B cell (primary cell): Measurements from ENCODE around the gene APOBEC4. TPM values are rescaled to one million over a fixed set of nuclear protein-coding genes. Genes with fewer than 3 reads are reported as not detected.

ENCODE experiments used
- ATAC-seq: fragments of 200-7000 bp; cut with Tn5 transposase; one replicate; pipeline ENCODE4 v1.10.0; 2021; ENCODE audit warnings: low read depth, mild to moderate bottlenecking, moderate number of reproducible peaks, moderate library complexity
- CTCF ChIA-PET: fragments of 350-600 bp; sonication (Branson Sonifier 250); formaldehyde crosslinking; loops from one replicate; lab custom pipeline; 2021; ENCODE audit warnings: antibody characterized with exemption, inconsistent platforms; lab: Charles Lee
- POLR2A ChIA-PET: fragments of 350-600 bp; sonication (Branson Sonifier 250); formaldehyde crosslinking; loops from one replicate; lab custom pipeline; 2021; ENCODE audit warnings: antibody characterized with exemption; lab: Charles Lee
- DNase-seq: peaks from one replicate; pipeline ENCODE4 v3.0.0; 2013
- H2AFZ ChIP-seq: 2 replicates; pipeline ENCODE4 v1.6.1; 2012; ENCODE audit warnings: mild to moderate bottlenecking, low read depth, low read length; ENCODE audit not compliant: insufficient read depth, poor library complexity, severe bottlenecking
- H3K27ac ChIP-seq, 2 donors: 1 replicate in 1 of 2; 2 replicates in 1 of 2; pipeline ENCODE4 v1.5.1; 2012 to 2013; ENCODE audit warnings: low read length in 2 of 2, mild to moderate bottlenecking in 2 of 2, moderate library complexity in 1 of 2
- H3K27me3 ChIP-seq, 4 experiments: fragments of 200-600 bp in 1 of 4; sonication (generic) in 1 of 4; replicated peaks in 1 of 4; 1 replicate in 2 of 4; 2 replicates in 2 of 4; pipeline versions ENCODE4 v1.6.1 to v1.7.0; 2013 to 2016; ENCODE audit warnings: low read length in 3 of 4, mild to moderate bottlenecking in 2 of 4, mixed read lengths in 1 of 4, moderate library complexity in 1 of 4; ENCODE audit not compliant: insufficient read depth in 4 of 4, control insufficient read depth in 3 of 4; ENCODE audit errors: control extremely low read depth in 1 of 4
- H3K36me3 ChIP-seq, 2 experiments: replicated peaks in 1 of 2; 1 replicate in 1 of 2; 2 replicates in 1 of 2; pipeline versions ENCODE4 v1.6.1 to v1.7.1; 2013; ENCODE audit warnings: low read length in 1 of 2; ENCODE audit not compliant: insufficient read depth in 2 of 2, control insufficient read depth in 1 of 2; ENCODE audit errors: control extremely low read depth in 1 of 2, extremely low read depth in 1 of 2
- H3K4me1 ChIP-seq, 2 donors: fragments of 200-600 bp in 1 of 2; sonication (generic) in 1 of 2; 1 replicate in 1 of 2; 2 replicates in 1 of 2; pipeline versions ENCODE4 v1.5.1 to v1.6.1; 2013 to 2017; ENCODE audit warnings: low read length in 2 of 2; ENCODE audit not compliant: control insufficient read depth in 2 of 2, insufficient read depth in 2 of 2
- H3K4me2 ChIP-seq: replicated peaks from 2 replicates; pipeline ENCODE3; 2012; ENCODE audit warnings: mild to moderate bottlenecking, low read depth, low read length; ENCODE audit not compliant: poor library complexity, severe bottlenecking
- H3K4me3 ChIP-seq, 5 experiments: fragments of 200-600 bp in 1 of 5; sonication (generic) in 1 of 5; 1 replicate in 3 of 5; 2 replicates in 2 of 5; pipeline versions ENCODE4 v1.5.1 to v1.7.0; 2011 to 2016; ENCODE audit warnings: low read length in 4 of 5, mild to moderate bottlenecking in 4 of 5, low read depth in 2 of 5, control low read depth in 1 of 5, moderate library complexity in 1 of 5; ENCODE audit not compliant: insufficient read depth in 1 of 5; ENCODE audit errors: control extremely low read depth in 1 of 5, extremely low read depth in 1 of 5
- H3K79me2 ChIP-seq: fragments of 200-600 bp; sonication (generic); one replicate; pipeline ENCODE4 v1.6.0; 2016; ENCODE audit warnings: low read length; ENCODE audit not compliant: control insufficient read depth, insufficient read depth
- H3K9ac ChIP-seq: fragments of 200-600 bp; sonication (generic); 2 replicates; pipeline ENCODE4 v1.6.1; 2017; ENCODE audit warnings: mild to moderate bottlenecking, low read length, moderate library complexity
- H3K9me3 ChIP-seq, 3 donors: one replicate each; pipeline versions ENCODE4 v1.6.1 to v1.7.1; 2013; ENCODE audit warnings: low read length in 2 of 3; ENCODE audit not compliant: control insufficient read depth in 2 of 3, insufficient read depth in 1 of 3; ENCODE audit errors: control extremely low read depth in 1 of 3
- H4K20me1 ChIP-seq: 2 replicates; pipeline ENCODE4 v1.6.0; 2012; ENCODE audit warnings: mild to moderate bottlenecking, low read length; ENCODE audit not compliant: insufficient read depth, control insufficient read depth, poor library complexity, severe bottlenecking
- H3K27ac Mint-ChIP-seq: one replicate; pipeline ENCODE4 v1.8.0; 2021; ENCODE audit warnings: mixed read lengths
- H3K27me3 Mint-ChIP-seq: one replicate; pipeline ENCODE4 v1.8.0; 2021; ENCODE audit warnings: mixed read lengths
- H3K4me1 Mint-ChIP-seq: one replicate; pipeline ENCODE4 v1.8.0; 2021; ENCODE audit warnings: mixed read lengths
- H3K4me3 Mint-ChIP-seq: one replicate; pipeline ENCODE4 v1.8.0; 2021; ENCODE audit warnings: mixed read lengths
- H3K9me3 Mint-ChIP-seq: one replicate; pipeline ENCODE4 v1.8.0; 2022; ENCODE audit warnings: mixed read lengths; ENCODE audit not compliant: insufficient read depth
- CTCF ChIP-seq: fragments of 200-600 bp; IDR thresholded peaks from one replicate; pipeline ENCODE4 v1.8.0; 2022; ENCODE audit warnings: antibody characterized with exemption, mild to moderate bottlenecking
- EZH2 ChIP-seq: IDR thresholded peaks from 2 replicates; pipeline ENCODE4 v1.6.1; 2012; ENCODE audit warnings: borderline replicate concordance, low read depth, mild to moderate bottlenecking, moderate library complexity, low read length; ENCODE audit not compliant: insufficient read depth, poor library complexity, severe bottlenecking
- WGBS: methylation state at CpG from one replicate; pipeline ENCODE4 v1.1.5; 2013; ENCODE audit warnings: missing lambda C conversion rate; ENCODE audit not compliant: insufficient coverage; 5-methylcytosine and 5-hydroxymethylcytosine counted together
- intact Hi-C: fragments of 100-400 bp; cut with micrococcal nuclease; formaldehyde crosslinking; loops from one replicate; pipeline ENCODE4 v1.10.0; 2022
- polyA plus RNA-seq: library from polyadenylated mRNA; depleted of rRNA; stranded (reverse); fragments of >200 nt; gene quantifications from 2 replicates; pipeline ENCODE4 v1.2.3, GENCODE V29; 2012
- total RNA-seq, 2 donors: library from RNA; stranded (reverse); fragments of 120-200 nt in 1 of 2; gene quantifications; 1 replicate in 1 of 2; 2 replicates in 1 of 2; pipeline versions ENCODE4 v1.2.3 to v1.2.4, GENCODE V29; 2013 to 2022

Gene APOBEC4
- total and polyA plus RNA-seq, 2 donors (not counting 1 experiment from before 2014, with no cell fraction given) = not detected

DNA sequence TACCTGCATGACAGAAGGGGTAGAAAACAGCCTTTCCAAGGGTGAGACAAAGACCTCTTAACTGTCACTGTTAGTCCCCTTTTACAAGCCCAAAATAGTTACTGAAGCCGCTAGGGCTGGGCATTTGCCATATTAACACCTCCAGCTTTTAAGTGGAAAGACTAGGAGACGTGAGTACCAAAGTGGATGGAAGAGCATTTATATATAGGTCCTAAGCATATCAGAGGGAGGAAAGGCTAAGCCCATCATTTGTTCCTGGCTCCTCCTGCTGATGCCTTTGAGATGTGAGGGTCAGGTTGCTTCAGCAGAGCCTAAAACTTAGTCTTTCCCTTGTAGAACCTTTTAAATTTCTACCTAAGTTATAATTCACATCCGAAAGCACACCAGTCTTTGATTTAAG, 25.7 kb upstream of the APOBEC4 start:
- CTCF ChIA-PET = no interaction called here
- H3K9me3 Mint-ChIP-seq = no peaks in the 10 kb centered on the region
- no peak for ATAC-seq
- Histone ChIP-seq H3K4me3 (no peak overlapping the region), H3K9ac (no peak overlapping the region), H4K20me1 (no peaks in the 10 kb centered on the region), H3K27me3 (no peaks in the 10 kb centered on the region), H3K79me2 (no peaks in the 10 kb centered on the region), H3K27ac (no peak overlapping the region), H3K9me3 (no peaks in the 10 kb centered on the region), H3K4me2 (no peak overlapping the region), H3K4me1 (no peaks in the 10 kb centered on the region), H2AFZ (no peak overlapping the region), H3K36me3 (no peaks in the 10 kb centered on the region)
- intact Hi-C loops = no loop called here
- WGBS = no CpG with 5 or more reads among the region's 3 CpGs
- H3K4me3 Mint-ChIP-seq = no peak overlapping the region
- H3K27ac Mint-ChIP-seq = no peak overlapping the region
- no peak for TF ChIP-seq EZH2
- TF ChIP-seq CTCF = no peak
- H3K4me1 Mint-ChIP-seq = no peaks in the 10 kb centered on the region
- DNase-seq = no peak
- peaks cover 26% of the 10 kb centered on the region for H3K27me3 Mint-ChIP-seq
- POLR2A ChIA-PET = no interaction called here

GRCh38 chr1:183676586-183677189, 23.6 kb upstream of the APOBEC4 start:
- Mint-ChIP-seq H3K27ac (no peak overlapping the region), H3K4me1 (no peaks in the 10 kb centered on the region), H3K27me3 (peaks cover 35% of the 10 kb centered on the region), H3K4me3 (no peak overlapping the region), H3K9me3 (no peaks in the 10 kb centered on the region)
- Histone ChIP-seq H3K27ac (no peak overlapping the region), H3K79me2 (no peaks in the 10 kb centered on the region), H3K4me1 (no peaks in the 10 kb centered on the region), H3K4me2 (no peak overlapping the region), H3K9me3 (peaks cover 0 to 1% (median under 1%) of the 10 kb centered on the region in 3 donors), H3K9ac (no peak overlapping the region), H2AFZ (no peak overlapping the region), H3K27me3 (no peaks in the 10 kb centered on the region), H4K20me1 (no peaks in the 10 kb centered on the region), H3K4me3 (no peak overlapping the region), H3K36me3 (no peaks in the 10 kb centered on the region)
- ChIA-PET POLR2A (no interaction called here), CTCF (interaction anchor here (1.0 to 3.7 kb wide), 3 partner anchors 8 to 239 kb away, joined by 3 to 19 read pairs (median 3); no protein-coding TSS in a partner anchor)
- ATAC-seq (no peak), DNase-seq (no peak)
- TF ChIP-seq EZH2 (no peak), CTCF (no peak)
- intact Hi-C loops = no loop called here
- WGBS = 33% methylated on average over 1 of the region's 2 CpGs
